SK-N-SH (cell line): ENCODE measurements around the gene OLFML1. TPM values are rescaled to one million over a fixed set of nuclear protein-coding genes. Genes with fewer than 3 reads are reported as not detected.

Source experiments
- CTCF ChIA-PET: fragments of 300-600, 350-600 bp; formaldehyde crosslinking; extraction: SDS; loops from one replicate; lab custom pipeline; 2021; lab: Yijun Ruan, JAX
- POLR2A ChIA-PET: fragments of 350-600 bp; sonication (Branson Sonifier 250); formaldehyde crosslinking; extraction: SDS; loops from one replicate; lab custom pipeline; 2020; ENCODE audit warnings: antibody characterized with exemption, inconsistent platforms; lab: Yijun Ruan, JAX
- DNase-seq: peaks from one replicate; pipeline ENCODE4 v3.0.0; 2012
- H2AFZ ChIP-seq: fragments of 200-600 bp; sonication (generic); 2 replicates; pipeline ENCODE4 v1.8.1; 2016; ENCODE audit warnings: antibody characterized with exemption, mild to moderate bottlenecking, low read depth
- H3F3A ChIP-seq: fragments of 200-600 bp; sonication (generic); replicated peaks from 2 replicates; pipeline ENCODE3; 2016; ENCODE audit warnings: antibody characterized with exemption, mild to moderate bottlenecking; ENCODE audit not compliant: insufficient read depth
- H3K27ac ChIP-seq, 2 experiments: fragments of 200-500 bp in 1 of 2; fragments of 200-600 bp in 1 of 2; sonication (Bioruptor generic) in 1 of 2; sonication (generic), shearing (Covaris generic) in 1 of 2; 2 replicates each; pipeline versions ENCODE4 v1.5.1 to v1.6.1; 2014 to 2016; ENCODE audit warnings: low read depth in 2 of 2, inconsistent platforms in 1 of 2, low read length in 1 of 2, mild to moderate bottlenecking in 1 of 2, mixed read lengths in 1 of 2
- H3K27me3 ChIP-seq: fragments of 200-600 bp; sonication (generic), shearing (Covaris generic); 2 replicates; pipeline ENCODE4 v1.6.1; 2016; ENCODE audit warnings: mixed run types; ENCODE audit not compliant: insufficient read depth
- H3K36me3 ChIP-seq, 2 experiments: fragments of 200-500 bp in 1 of 2; fragments of 200-600 bp in 1 of 2; sonication (Bioruptor generic) in 1 of 2; sonication (generic) in 1 of 2; replicated peaks in 1 of 2; 2 replicates each; pipeline versions ENCODE3 to v1.5.1; 2014 to 2016; ENCODE audit warnings: low read length in 1 of 2, mild to moderate bottlenecking in 1 of 2; ENCODE audit not compliant: insufficient read depth in 2 of 2, control insufficient read depth in 1 of 2
- H3K4me1 ChIP-seq, 2 experiments: fragments of 200-500 bp in 1 of 2; fragments of 200-600 bp in 1 of 2; sonication (Bioruptor generic) in 1 of 2; sonication (generic), shearing (Covaris generic) in 1 of 2; 2 replicates each; pipeline versions ENCODE4 v1.5.1 to v1.6.1; 2014 to 2016; ENCODE audit warnings: low read depth in 1 of 2, low read length in 1 of 2, mixed run types in 1 of 2; ENCODE audit not compliant: insufficient read depth in 2 of 2, control insufficient read depth in 1 of 2
- H3K4me2 ChIP-seq: fragments of 200-600 bp; sonication (generic), shearing (Covaris generic); 2 replicates; pipeline ENCODE4 v1.6.1; 2017; ENCODE audit warnings: mixed run types
- H3K4me3 ChIP-seq, 2 experiments: fragments of 200-500 bp in 1 of 2; fragments of 200-600 bp in 1 of 2; sonication (Bioruptor generic) in 1 of 2; sonication (generic), shearing (Covaris generic) in 1 of 2; 2 replicates each; pipeline versions ENCODE4 v1.5.1 to v1.8.1; 2014 to 2016; ENCODE audit warnings: low read depth in 2 of 2, inconsistent platforms in 1 of 2, low read length in 1 of 2, mild to moderate bottlenecking in 1 of 2, mixed read lengths in 1 of 2, moderate library complexity in 1 of 2
- H3K79me2 ChIP-seq: fragments of 200-600 bp; sonication (generic); 2 replicates; pipeline ENCODE4 v1.8.1; 2017; ENCODE audit warnings: mild to moderate bottlenecking; ENCODE audit not compliant: insufficient read depth
- H3K9ac ChIP-seq: fragments of 200-600 bp; sonication (generic); 2 replicates; pipeline ENCODE4 v1.6.1; 2017; ENCODE audit warnings: mixed run types
- H3K9me2 ChIP-seq: fragments of 200-600 bp; sonication (generic); 2 replicates; pipeline ENCODE4 v1.6.1; 2017; ENCODE audit warnings: mixed run types
- H3K9me3 ChIP-seq: fragments of 200-600 bp; sonication (generic); 2 replicates; pipeline ENCODE4 v1.6.1; 2017; ENCODE audit warnings: mixed run types, mild to moderate bottlenecking, moderate library complexity
- H4K20me1 ChIP-seq: fragments of 200-600 bp; sonication (generic); 2 replicates; pipeline ENCODE4 v1.6.1; 2017; ENCODE audit warnings: mild to moderate bottlenecking, mixed run types; ENCODE audit not compliant: insufficient read depth
- CTCF ChIP-seq: fragments of 200-600 bp; sonication (generic); IDR thresholded peaks from 2 replicates; pipeline ENCODE4 v1.6.1; 2017; ENCODE audit warnings: antibody characterized with exemption, mild to moderate bottlenecking, moderate library complexity
- ELF1 ChIP-seq: IDR thresholded peaks from 2 replicates; pipeline ENCODE4 v1.4.0; 2012
- EP300 ChIP-seq, 2 experiments: IDR thresholded peaks; 2 replicates each; pipeline versions ENCODE4 v1.4.0 to v1.6.1; 2012; ENCODE audit warnings: borderline replicate concordance in 1 of 2, low read depth in 1 of 2, low read length in 1 of 2
- EZH2phosphoT487 ChIP-seq: fragments of 200-600 bp; sonication (generic); IDR thresholded peaks from 2 replicates; pipeline ENCODE4 v1.6.1; 2017; ENCODE audit warnings: low read depth, mixed run types, mild to moderate bottlenecking, antibody characterized with exemption, moderate library complexity, borderline replicate concordance
- FOSL2 ChIP-seq: IDR thresholded peaks from 2 replicates; pipeline ENCODE4 v1.4.0; 2012; ENCODE audit warnings: low read depth, mild to moderate bottlenecking, moderate library complexity, borderline replicate concordance
- FOXJ3 ChIP-seq: sonication (generic); formaldehyde crosslinking; IDR thresholded peaks from 2 replicates; pipeline ENCODE4 v1.5.1; 2020; ENCODE audit warnings: mild to moderate bottlenecking, missing genetic modification reagents
- FOXM1 ChIP-seq: IDR thresholded peaks from 2 replicates; pipeline ENCODE4 v1.4.0; 2012; ENCODE audit warnings: low read depth, mild to moderate bottlenecking
- GABPA ChIP-seq: IDR thresholded peaks from 2 replicates; pipeline ENCODE4 v1.4.0; 2012; ENCODE audit warnings: low read depth, mild to moderate bottlenecking
- JUND ChIP-seq: IDR thresholded peaks from 2 replicates; pipeline ENCODE4 v1.4.0; 2012
- MAX ChIP-seq: IDR thresholded peaks from 2 replicates; pipeline ENCODE4 v1.4.0; 2012; ENCODE audit warnings: low read depth
- MXI1 ChIP-seq: IDR thresholded peaks from 2 replicates; pipeline ENCODE4 v1.6.1; 2012; ENCODE audit warnings: mild to moderate bottlenecking, low read depth, low read length, improper control_type of control experiment
- NFIC ChIP-seq: IDR thresholded peaks from 2 replicates; pipeline ENCODE4 v1.4.0; 2012; ENCODE audit warnings: borderline replicate concordance
- POLR2AphosphoS5 ChIP-seq: IDR thresholded peaks from 2 replicates; pipeline ENCODE4 v1.6.1; 2012; ENCODE audit warnings: low read depth, low read length
- REST ChIP-seq: IDR thresholded peaks from 2 replicates; pipeline ENCODE4 v1.6.1; 2012; ENCODE audit warnings: mild to moderate bottlenecking, low read depth, low read length, moderate library complexity
- RXRA ChIP-seq: IDR thresholded peaks from 2 replicates; pipeline ENCODE4 v1.4.0; 2012; ENCODE audit warnings: low read depth, mild to moderate bottlenecking, borderline replicate concordance
- SMC3 ChIP-seq: IDR thresholded peaks from 2 replicates; pipeline ENCODE4 v1.6.1; 2012; ENCODE audit warnings: low read depth, low read length, improper control_type of control experiment
- USF1 ChIP-seq: IDR thresholded peaks from 2 replicates; pipeline ENCODE4 v1.4.0; 2012; ENCODE audit warnings: low read depth, borderline replicate concordance
- ZBTB33 ChIP-seq: IDR thresholded peaks from 2 replicates; pipeline ENCODE4 v1.4.0; 2012; ENCODE audit warnings: low read depth, borderline replicate concordance
- WGBS: methylation state at CpG from one replicate; pipeline ENCODE4 v1.1.6; 2017; ENCODE audit warnings: low lambda C conversion rate; 5-methylcytosine and 5-hydroxymethylcytosine counted together
- polyA plus RNA-seq, 3 experiments: library from polyadenylated mRNA; depleted of rRNA; stranded (reverse); fragments of >200 nt; gene quantifications; 2 replicates each; pipeline ENCODE4 v1.2.3, GENCODE V29; 2012

OLFML1 gene
- polyA plus RNA-seq, 1 of the 3 experiments (the other 2 are of a cell fraction) = not detected

- H3K9me3 ChIP-seq = no peaks in the 10 kb centered on the region
- TF ChIP-seq RXRA (no peak), MXI1 (no peak)
- no peaks in the 10 kb centered on the region for H3K36me3 ChIP-seq
- no peak overlapping the region for H2AFZ ChIP-seq
- no peak overlapping the region for H3K4me2 ChIP-seq
- no peak overlapping the region for H3K27ac ChIP-seq
- no peaks in the 10 kb centered on the region for H3K79me2 ChIP-seq
- CTCF ChIA-PET = interaction anchor here (1.0 to 1.1 kb wide), 2 partner anchors 10 to 14 kb away, joined by 3 to 4 read pairs; no protein-coding TSS in a partner anchor
- no peak for DNase-seq
- H3K27me3 ChIP-seq = no peaks in the 10 kb centered on the region
- H4K20me1 ChIP-seq = no peaks in the 10 kb centered on the region
- no peak overlapping the region for H3K9ac ChIP-seq
- no peak overlapping the region for H3K4me3 ChIP-seq
- POLR2A ChIA-PET = no interaction called here
- H3K9me2 ChIP-seq = no peaks in the 10 kb centered on the region
- H3K4me1 ChIP-seq = peaks cover 0 to 10% of the 10 kb centered on the region in 2 experiments; a peak in 2 of 4 replicates
- H3F3A ChIP-seq = no peaks in the 10 kb centered on the region
Measured at GRCh38 chr11:7558046-7558445, 72.7 kb downstream of the OLFML1 start.

- Histone ChIP-seq H3K9me2 (no peaks in the 10 kb centered on the region), H3K9ac (no peak overlapping the region), H2AFZ (no peak overlapping the region), H3K4me2 (no peak overlapping the region), H3F3A (no peaks in the 10 kb centered on the region), H3K9me3 (no peaks in the 10 kb centered on the region), H4K20me1 (no peaks in the 10 kb centered on the region), H3K36me3 (no peaks in the 10 kb centered on the region), H3K27ac (no peak overlapping the region), H3K4me1 (peaks cover 0 to 18% of the 10 kb centered on the region in 2 experiments; a peak in 2 of 4 replicates), H3K27me3 (no peaks in the 10 kb centered on the region), H3K4me3 (no peak overlapping the region), H3K79me2 (no peaks in the 10 kb centered on the region)
- ChIA-PET CTCF (interaction anchor here (0.6 to 2.8 kb wide), 8 partner anchors 10 to 117 kb away, joined by 3 to 22 read pairs (median 4); no protein-coding TSS in a partner anchor), POLR2A (no interaction called here)
- 37% methylated on average over 4 of the region's 4 CpGs for WGBS
- DNase-seq = no peak
- TF ChIP-seq ZBTB33 (no peak), ELF1 (no peak), EP300 (IDR thresholded peaks at IDR 0.05; ENCODE audit: borderline replicate concordance in 1 of 2, low read depth in 1 of 2, low read length in 1 of 2) (no peak), USF1 (no peak), MAX (no peak), EZH2phosphoT487 (no peak), GABPA (no peak), FOSL2 (no peak), JUND (no peak), REST (no peak), RXRA (no peak), CTCF (no peak), POLR2AphosphoS5 (no peak), NFIC (no peak), FOXJ3 (no peak), FOXM1 (no peak), SMC3 (no peak)
Measured at GRCh38 chr11:7559398-7560283, 74.3 kb downstream of the OLFML1 start.
